Measurements from ENCODE around the gene ACKR4. TPM values are rescaled to one million over a fixed set of nuclear protein-coding genes. Genes with fewer than 3 reads are reported as not detected.

ACKR4 gene
- total and polyA plus RNA-seq, 2 experiments from 2014 or later, result 0.26 TPM; not detected in 1

DNA sequence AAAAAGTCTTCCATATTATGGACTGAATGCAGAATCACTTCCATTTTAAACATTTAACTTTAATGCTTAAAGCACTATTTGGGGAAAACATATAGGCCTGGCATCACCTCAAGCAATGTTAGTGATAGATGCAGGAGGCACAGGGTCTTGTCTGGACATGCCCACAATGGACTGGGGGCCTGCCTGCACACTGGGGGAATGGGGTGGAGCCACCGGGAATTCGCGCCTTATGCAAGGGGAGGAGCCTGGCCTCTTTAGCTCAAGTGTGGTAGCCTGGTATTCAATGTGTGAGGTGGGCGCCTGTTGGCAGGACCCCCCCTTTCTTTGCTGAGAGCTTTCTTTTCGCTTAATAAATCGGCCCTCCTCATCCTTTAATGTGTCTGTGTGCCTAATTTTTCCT is 29.9 kb downstream of the ACKR4 start:
- Histone ChIP-seq H3K4me2 (no peak overlapping the region), H3F3A (replicated peaks; ENCODE audit: low read depth) (no peaks in the 10 kb centered on the region), H3K9me2 (ENCODE audit: insufficient read depth) (no peaks in the 10 kb centered on the region), H4K20me1 (replicated peaks; ENCODE audit: insufficient read depth) (no peaks in the 10 kb centered on the region), H3K27me3 (ENCODE audit: insufficient read depth) (no peaks in the 10 kb centered on the region), H3K27ac (ENCODE audit: low read depth) (peak overlapping the region; percentile 12; the same call in 1 of the 2 replicates), H3K4me3 (no peak overlapping the region), H3K79me2 (replicated peaks; ENCODE audit: insufficient read depth) (no peaks in the 10 kb centered on the region), H2AFZ (no peak overlapping the region), H3K4me1 (ENCODE audit: insufficient read depth) (peaks cover 14% of the 10 kb centered on the region), H3K36me3 (ENCODE audit: insufficient read depth) (no peaks in the 10 kb centered on the region)
- no peak overlapping the region for H3K4me3 Mint-ChIP-seq
- peak overlapping the region; percentile 93 for H3K27ac Mint-ChIP-seq
- H3K36me3 Mint-ChIP-seq (ENCODE audit: low read depth), result peaks cover 2% of the 10 kb centered on the region; the same call in 2 of the 3 replicates
- DNase-seq (ENCODE audit: low spot score) (peak; percentile 50), ATAC-seq (peak; percentile 84)
- H3K9me3 Mint-ChIP-seq, result no peaks in the 10 kb centered on the region
- no peaks in the 10 kb centered on the region for H3K27me3 Mint-ChIP-seq (ENCODE audit: insufficient read depth, low read depth, poor library complexity)
- H3K4me1 Mint-ChIP-seq, result peaks cover 14% of the 10 kb centered on the region; the same call in 2 of the 3 replicates
- TF ChIP-seq EZH2 (IDR thresholded peaks at IDR 0.05; ENCODE audit: low read depth, unreplicated experiment), result no peak
- TF ChIP-seq ZNF331 (CRISPR knock-in tag; IDR thresholded peaks at IDR 0.05; ENCODE audit: low read depth), result no peak
- TF ChIP-seq POLR2AphosphoS5 (IDR thresholded peaks at IDR 0.05; ENCODE audit: low read depth), result no peak
- TF ChIP-seq, protein P1, sequence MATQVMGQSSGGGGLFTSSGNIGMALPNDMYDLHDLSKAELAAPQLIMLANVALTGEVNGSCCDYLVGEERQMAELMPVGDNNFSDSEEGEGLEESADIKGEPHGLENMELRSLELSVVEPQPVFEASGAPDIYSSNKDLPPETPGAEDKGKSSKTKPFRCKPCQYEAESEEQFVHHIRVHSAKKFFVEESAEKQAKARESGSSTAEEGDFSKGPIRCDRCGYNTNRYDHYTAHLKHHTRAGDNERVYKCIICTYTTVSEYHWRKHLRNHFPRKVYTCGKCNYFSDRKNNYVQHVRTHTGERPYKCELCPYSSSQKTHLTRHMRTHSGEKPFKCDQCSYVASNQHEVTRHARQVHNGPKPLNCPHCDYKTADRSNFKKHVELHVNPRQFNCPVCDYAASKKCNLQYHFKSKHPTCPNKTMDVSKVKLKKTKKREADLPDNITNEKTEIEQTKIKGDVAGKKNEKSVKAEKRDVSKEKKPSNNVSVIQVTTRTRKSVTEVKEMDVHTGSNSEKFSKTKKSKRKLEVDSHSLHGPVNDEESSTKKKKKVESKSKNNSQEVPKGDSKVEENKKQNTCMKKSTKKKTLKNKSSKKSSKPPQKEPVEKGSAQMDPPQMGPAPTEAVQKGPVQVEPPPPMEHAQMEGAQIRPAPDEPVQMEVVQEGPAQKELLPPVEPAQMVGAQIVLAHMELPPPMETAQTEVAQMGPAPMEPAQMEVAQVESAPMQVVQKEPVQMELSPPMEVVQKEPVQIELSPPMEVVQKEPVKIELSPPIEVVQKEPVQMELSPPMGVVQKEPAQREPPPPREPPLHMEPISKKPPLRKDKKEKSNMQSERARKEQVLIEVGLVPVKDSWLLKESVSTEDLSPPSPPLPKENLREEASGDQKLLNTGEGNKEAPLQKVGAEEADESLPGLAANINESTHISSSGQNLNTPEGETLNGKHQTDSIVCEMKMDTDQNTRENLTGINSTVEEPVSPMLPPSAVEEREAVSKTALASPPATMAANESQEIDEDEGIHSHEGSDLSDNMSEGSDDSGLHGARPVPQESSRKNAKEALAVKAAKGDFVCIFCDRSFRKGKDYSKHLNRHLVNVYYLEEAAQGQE (IDR thresholded peaks at IDR 0.05; ENCODE audit: unreplicated experiment), result no peak
- TF ChIP-seq, protein P2, sequence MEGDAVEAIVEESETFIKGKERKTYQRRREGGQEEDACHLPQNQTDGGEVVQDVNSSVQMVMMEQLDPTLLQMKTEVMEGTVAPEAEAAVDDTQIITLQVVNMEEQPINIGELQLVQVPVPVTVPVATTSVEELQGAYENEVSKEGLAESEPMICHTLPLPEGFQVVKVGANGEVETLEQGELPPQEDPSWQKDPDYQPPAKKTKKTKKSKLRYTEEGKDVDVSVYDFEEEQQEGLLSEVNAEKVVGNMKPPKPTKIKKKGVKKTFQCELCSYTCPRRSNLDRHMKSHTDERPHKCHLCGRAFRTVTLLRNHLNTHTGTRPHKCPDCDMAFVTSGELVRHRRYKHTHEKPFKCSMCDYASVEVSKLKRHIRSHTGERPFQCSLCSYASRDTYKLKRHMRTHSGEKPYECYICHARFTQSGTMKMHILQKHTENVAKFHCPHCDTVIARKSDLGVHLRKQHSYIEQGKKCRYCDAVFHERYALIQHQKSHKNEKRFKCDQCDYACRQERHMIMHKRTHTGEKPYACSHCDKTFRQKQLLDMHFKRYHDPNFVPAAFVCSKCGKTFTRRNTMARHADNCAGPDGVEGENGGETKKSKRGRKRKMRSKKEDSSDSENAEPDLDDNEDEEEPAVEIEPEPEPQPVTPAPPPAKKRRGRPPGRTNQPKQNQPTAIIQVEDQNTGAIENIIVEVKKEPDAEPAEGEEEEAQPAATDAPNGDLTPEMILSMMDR (conservative IDR thresholded peaks at IDR 0.05; ENCODE audit: low read depth in 2 of 2), result no peak
- TF ChIP-seq, protein P3, sequence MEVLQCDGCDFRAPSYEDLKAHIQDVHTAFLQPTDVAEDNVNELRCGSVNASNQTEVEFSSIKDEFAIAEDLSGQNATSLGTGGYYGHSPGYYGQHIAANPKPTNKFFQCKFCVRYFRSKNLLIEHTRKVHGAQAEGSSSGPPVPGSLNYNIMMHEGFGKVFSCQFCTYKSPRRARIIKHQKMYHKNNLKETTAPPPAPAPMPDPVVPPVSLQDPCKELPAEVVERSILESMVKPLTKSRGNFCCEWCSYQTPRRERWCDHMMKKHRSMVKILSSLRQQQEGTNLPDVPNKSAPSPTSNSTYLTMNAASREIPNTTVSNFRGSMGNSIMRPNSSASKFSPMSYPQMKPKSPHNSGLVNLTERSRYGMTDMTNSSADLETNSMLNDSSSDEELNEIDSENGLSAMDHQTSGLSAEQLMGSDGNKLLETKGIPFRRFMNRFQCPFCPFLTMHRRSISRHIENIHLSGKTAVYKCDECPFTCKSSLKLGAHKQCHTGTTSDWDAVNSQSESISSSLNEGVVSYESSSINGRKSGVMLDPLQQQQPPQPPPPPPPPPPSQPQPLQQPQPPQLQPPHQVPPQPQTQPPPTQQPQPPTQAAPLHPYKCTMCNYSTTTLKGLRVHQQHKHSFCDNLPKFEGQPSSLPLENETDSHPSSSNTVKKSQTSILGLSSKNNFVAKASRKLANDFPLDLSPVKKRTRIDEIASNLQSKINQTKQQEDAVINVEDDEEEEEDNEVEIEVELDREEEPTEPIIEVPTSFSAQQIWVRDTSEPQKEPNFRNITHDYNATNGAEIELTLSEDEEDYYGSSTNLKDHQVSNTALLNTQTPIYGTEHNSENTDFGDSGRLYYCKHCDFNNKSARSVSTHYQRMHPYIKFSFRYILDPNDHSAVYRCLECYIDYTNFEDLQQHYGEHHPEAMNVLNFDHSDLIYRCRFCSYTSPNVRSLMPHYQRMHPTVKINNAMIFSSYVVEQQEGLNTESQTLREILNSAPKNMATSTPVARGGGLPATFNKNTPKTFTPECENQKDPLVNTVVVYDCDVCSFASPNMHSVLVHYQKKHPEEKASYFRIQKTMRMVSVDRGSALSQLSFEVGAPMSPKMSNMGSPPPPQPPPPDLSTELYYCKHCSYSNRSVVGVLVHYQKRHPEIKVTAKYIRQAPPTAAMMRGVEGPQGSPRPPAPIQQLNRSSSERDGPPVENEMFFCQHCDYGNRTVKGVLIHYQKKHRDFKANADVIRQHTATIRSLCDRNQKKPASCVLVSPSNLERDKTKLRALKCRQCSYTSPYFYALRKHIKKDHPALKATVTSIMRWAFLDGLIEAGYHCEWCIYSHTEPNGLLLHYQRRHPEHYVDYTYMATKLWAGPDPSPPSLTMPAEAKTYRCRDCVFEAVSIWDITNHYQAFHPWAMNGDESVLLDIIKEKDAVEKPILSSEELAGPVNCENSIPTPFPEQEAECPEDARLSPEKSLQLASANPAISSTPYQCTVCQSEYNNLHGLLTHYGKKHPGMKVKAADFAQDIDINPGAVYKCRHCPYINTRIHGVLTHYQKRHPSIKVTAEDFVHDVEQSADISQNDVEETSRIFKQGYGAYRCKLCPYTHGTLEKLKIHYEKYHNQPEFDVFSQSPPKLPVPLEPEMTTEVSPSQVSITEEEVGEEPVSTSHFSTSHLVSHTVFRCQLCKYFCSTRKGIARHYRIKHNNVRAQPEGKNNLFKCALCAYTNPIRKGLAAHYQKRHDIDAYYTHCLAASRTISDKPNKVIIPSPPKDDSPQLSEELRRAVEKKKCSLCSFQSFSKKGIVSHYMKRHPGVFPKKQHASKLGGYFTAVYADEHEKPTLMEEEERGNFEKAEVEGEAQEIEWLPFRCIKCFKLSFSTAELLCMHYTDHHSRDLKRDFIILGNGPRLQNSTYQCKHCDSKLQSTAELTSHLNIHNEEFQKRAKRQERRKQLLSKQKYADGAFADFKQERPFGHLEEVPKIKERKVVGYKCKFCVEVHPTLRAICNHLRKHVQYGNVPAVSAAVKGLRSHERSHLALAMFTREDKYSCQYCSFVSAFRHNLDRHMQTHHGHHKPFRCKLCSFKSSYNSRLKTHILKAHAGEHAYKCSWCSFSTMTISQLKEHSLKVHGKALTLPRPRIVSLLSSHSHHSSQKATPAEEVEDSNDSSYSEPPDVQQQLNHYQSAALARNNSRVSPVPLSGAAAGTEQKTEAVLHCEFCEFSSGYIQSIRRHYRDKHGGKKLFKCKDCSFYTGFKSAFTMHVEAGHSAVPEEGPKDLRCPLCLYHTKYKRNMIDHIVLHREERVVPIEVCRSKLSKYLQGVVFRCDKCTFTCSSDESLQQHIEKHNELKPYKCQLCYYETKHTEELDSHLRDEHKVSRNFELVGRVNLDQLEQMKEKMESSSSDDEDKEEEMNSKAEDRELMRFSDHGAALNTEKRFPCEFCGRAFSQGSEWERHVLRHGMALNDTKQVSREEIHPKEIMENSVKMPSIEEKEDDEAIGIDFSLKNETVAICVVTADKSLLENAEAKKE (CRISPR knock-in tag; IDR thresholded peaks at IDR 0.05), result no peak
- no peak for TF ChIP-seq CREB1 (CRISPR knock-in tag; IDR thresholded peaks at IDR 0.05; ENCODE audit: low read depth)
- no peak for TF ChIP-seq STAT1 (IDR thresholded peaks at IDR 0.05; ENCODE audit: unreplicated experiment)
- no peak for TF ChIP-seq NANOG (IDR thresholded peaks at IDR 0.05; ENCODE audit: borderline replicate concordance)
- no peak for TF ChIP-seq JUNB (IDR thresholded peaks at IDR 0.05; ENCODE audit: unreplicated experiment)
- TF ChIP-seq, protein P4, sequence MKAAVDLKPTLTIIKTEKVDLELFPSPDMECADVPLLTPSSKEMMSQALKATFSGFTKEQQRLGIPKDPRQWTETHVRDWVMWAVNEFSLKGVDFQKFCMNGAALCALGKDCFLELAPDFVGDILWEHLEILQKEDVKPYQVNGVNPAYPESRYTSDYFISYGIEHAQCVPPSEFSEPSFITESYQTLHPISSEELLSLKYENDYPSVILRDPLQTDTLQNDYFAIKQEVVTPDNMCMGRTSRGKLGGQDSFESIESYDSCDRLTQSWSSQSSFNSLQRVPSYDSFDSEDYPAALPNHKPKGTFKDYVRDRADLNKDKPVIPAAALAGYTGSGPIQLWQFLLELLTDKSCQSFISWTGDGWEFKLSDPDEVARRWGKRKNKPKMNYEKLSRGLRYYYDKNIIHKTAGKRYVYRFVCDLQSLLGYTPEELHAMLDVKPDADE (IDR thresholded peaks at IDR 0.05), result no peak
- no peak for TF ChIP-seq EZH2phosphoT487 (IDR thresholded peaks at IDR 0.05; ENCODE audit: unreplicated experiment)
- TF ChIP-seq ZNF114 (CRISPR knock-in tag; IDR thresholded peaks at IDR 0.05), result no peak
